ENCODE measurements around the gene MPZ. TPM values are rescaled to one million over a fixed set of nuclear protein-coding genes. Genes with fewer than 3 reads are reported as not detected.

The MPZ gene
- total and polyA plus RNA-seq, 10 of the 15 experiments (the other 5 are each of a cell fraction or from before 2014, with no cell fraction given), result 0.09 to 6.9 (median 4.7) TPM

DNA sequence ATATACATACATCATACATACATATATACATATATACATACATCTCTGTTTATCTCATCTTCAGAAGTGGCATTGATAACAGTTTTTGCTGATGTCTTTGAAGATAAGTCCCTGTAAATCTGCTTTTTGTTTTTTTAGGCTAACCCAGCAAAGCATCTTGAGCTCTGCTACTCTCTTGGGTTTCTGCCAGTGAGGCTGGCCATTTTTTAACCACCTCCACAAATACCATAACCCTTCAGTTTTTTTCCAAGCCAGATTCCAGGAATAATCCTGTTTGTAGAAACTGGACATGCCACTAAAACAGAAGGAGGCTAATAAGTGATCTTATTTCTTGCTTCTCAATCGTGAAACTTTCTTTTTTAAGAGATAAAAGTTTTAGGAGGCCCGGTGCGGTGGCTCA lies 26.0 kb upstream of the MPZ start:
- no peak for FAIRE-seq

More for the DNA sequence above, 26.0 kb upstream of the MPZ start:
- intact Hi-C loops (cut with micrococcal nuclease; ENCODE audit: unreplicated experiment) (no loop called here), in situ Hi-C loops (cut with MboI) (no loop called here)
- H3K9ac ChIP-seq (ENCODE audit: control insufficient read depth, insufficient read depth, low read length), result no peak overlapping the region
- H4K20me1 ChIP-seq (ENCODE audit: control insufficient read depth, insufficient read depth), result no peaks in the 10 kb centered on the region
- WGBS (ENCODE audit: insufficient coverage, insufficient replicate concordance, low lambda C conversion rate, missing lambda C conversion rate), result 97% methylated on average over 3 of the region's 3 CpGs
- BruUV-seq (replicated peaks), result no TSS peak
- no peaks in the 10 kb centered on the region for H3K79me2 ChIP-seq (ENCODE audit: control insufficient read depth, insufficient read depth, low read length)
- H3K27me3 ChIP-seq (replicated peaks in 1 of 2; ENCODE audit: control insufficient read depth in 2 of 2, insufficient read depth in 2 of 2, low read length in 1 of 2), result no peaks in the 10 kb centered on the region
- H3K4me2 ChIP-seq (ENCODE audit: control insufficient read depth, insufficient read depth), result no peak overlapping the region
- H3K4me1 ChIP-seq (ENCODE audit: control insufficient read depth, insufficient read depth, low read length), result no peaks in the 10 kb centered on the region
- ChIA-PET CTCF (no interaction called here), RAD21 (ENCODE audit: unreplicated experiment) (no interaction called here), SMC1A (ENCODE audit: uncharacterized antibody, unreplicated experiment) (no interaction called here), POLR2A (no interaction called here)
- peaks cover 0 to 19% of the 10 kb centered on the region in 2 experiments; a peak in 2 of 4 replicates for H3K36me3 ChIP-seq (ENCODE audit: control insufficient read depth in 2 of 2, insufficient read depth in 2 of 2, low read length in 1 of 2)
- DNase-seq (ENCODE audit: low read depth, low spot score) (no peak), ATAC-seq (no peak)
- H3K27ac ChIP-seq (ENCODE audit: control insufficient read depth, insufficient read depth), result no peak overlapping the region
- no peak overlapping the region for H2AFZ ChIP-seq (ENCODE audit: control insufficient read depth, low read depth, low read length)
- H3K9me3 ChIP-seq (replicated peaks; ENCODE audit: control insufficient read depth, insufficient read depth, low read length), result no peaks in the 10 kb centered on the region
- no peak overlapping the region for H3K4me3 ChIP-seq
- no peak for TF ChIP-seq RUNX3 (IDR thresholded peaks at IDR 0.05; ENCODE audit: low read length)
- no peak for TF ChIP-seq NR2C1 (IDR thresholded peaks at IDR 0.05)
- no peak for TF ChIP-seq ASH2L (IDR thresholded peaks at IDR 0.05; ENCODE audit: borderline replicate concordance, low read depth)
- TF ChIP-seq, protein P1, sequence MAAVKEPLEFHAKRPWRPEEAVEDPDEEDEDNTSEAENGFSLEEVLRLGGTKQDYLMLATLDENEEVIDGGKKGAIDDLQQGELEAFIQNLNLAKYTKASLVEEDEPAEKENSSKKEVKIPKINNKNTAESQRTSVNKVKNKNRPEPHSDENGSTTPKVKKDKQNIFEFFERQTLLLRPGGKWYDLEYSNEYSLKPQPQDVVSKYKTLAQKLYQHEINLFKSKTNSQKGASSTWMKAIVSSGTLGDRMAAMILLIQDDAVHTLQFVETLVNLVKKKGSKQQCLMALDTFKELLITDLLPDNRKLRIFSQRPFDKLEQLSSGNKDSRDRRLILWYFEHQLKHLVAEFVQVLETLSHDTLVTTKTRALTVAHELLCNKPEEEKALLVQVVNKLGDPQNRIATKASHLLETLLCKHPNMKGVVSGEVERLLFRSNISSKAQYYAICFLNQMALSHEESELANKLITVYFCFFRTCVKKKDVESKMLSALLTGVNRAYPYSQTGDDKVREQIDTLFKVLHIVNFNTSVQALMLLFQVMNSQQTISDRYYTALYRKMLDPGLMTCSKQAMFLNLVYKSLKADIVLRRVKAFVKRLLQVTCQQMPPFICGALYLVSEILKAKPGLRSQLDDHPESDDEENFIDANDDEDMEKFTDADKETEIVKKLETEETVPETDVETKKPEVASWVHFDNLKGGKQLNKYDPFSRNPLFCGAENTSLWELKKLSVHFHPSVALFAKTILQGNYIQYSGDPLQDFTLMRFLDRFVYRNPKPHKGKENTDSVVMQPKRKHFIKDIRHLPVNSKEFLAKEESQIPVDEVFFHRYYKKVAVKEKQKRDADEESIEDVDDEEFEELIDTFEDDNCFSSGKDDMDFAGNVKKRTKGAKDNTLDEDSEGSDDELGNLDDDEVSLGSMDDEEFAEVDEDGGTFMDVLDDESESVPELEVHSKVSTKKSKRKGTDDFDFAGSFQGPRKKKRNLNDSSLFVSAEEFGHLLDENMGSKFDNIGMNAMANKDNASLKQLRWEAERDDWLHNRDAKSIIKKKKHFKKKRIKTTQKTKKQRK (IDR thresholded peaks at IDR 0.05; ENCODE audit: low read depth, low read length), result no peak
- no peak for TF ChIP-seq SMC3 (IDR thresholded peaks at IDR 0.05; ENCODE audit: borderline replicate concordance, low read length)
- TF ChIP-seq CHD1 (IDR thresholded peaks at IDR 0.05; ENCODE audit: low read depth, low read length), result no peak
- TF ChIP-seq, protein P2, sequence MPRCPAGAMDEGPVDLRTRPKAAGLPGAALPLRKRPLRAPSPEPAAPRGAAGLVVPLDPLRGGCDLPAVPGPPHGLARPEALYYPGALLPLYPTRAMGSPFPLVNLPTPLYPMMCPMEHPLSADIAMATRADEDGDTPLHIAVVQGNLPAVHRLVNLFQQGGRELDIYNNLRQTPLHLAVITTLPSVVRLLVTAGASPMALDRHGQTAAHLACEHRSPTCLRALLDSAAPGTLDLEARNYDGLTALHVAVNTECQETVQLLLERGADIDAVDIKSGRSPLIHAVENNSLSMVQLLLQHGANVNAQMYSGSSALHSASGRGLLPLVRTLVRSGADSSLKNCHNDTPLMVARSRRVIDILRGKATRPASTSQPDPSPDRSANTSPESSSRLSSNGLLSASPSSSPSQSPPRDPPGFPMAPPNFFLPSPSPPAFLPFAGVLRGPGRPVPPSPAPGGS (IDR thresholded peaks at IDR 0.05; ENCODE audit: borderline replicate concordance, insufficient read depth, low read depth, low read length, poor library complexity, severe bottlenecking), result no peak
- no peak for TF ChIP-seq ZNF274 (IDR thresholded peaks at IDR 0.05; ENCODE audit: insufficient read depth, insufficient read length)
- no peak for TF ChIP-seq EGR1 (IDR thresholded peaks at IDR 0.05; ENCODE audit: borderline replicate concordance in 1 of 2, low read depth in 2 of 2, low read length in 2 of 2)
- TF ChIP-seq NFYA (IDR thresholded peaks at IDR 0.05; ENCODE audit: borderline replicate concordance, low read depth, low read length), result no peak
- no peak for TF ChIP-seq BCL11A (IDR thresholded peaks at IDR 0.05; ENCODE audit: low read depth, low read length)
- no peak for TF ChIP-seq CHD4 (IDR thresholded peaks at IDR 0.05)
- no peak for TF ChIP-seq MEF2B (IDR thresholded peaks at IDR 0.05; ENCODE audit: partially characterized antibody, poor library complexity, severe bottlenecking)
- TF ChIP-seq BMI1 (IDR thresholded peaks at IDR 0.05; ENCODE audit: borderline replicate concordance), result no peak
- no peak for TF ChIP-seq SIN3A (IDR thresholded peaks at IDR 0.05; ENCODE audit: low read depth, low read length)
- no peak for TF ChIP-seq HDGF (IDR thresholded peaks at IDR 0.05)
- no peak for TF ChIP-seq BACH1 (IDR thresholded peaks at IDR 0.05; ENCODE audit: borderline replicate concordance)
- TF ChIP-seq SREBF1 (IDR thresholded peaks at IDR 0.05; ENCODE audit: low read length), result no peak
- TF ChIP-seq NBN (IDR thresholded peaks at IDR 0.05), result no peak
